ENCODE results near the gene SLC35E4. TPM values are rescaled to one million over a fixed set of nuclear protein-coding genes. Genes with fewer than 3 reads are reported as not detected.
"Not testable (repeated sequence)": the region's sequence is repeated elsewhere in the genome, so short reads cannot be mapped to it uniquely, and the experiment has no call there.

SLC35E4 gene
- total and polyA plus RNA-seq, 9 of the 15 experiments (the other 6 are each of a cell fraction or from before 2014, with no cell fraction given): 0.06 to 2.3 (median 0.86) TPM; not detected in 1

- BruUV-seq (replicated peaks): not testable (repeated sequence)
These were observed 43.2 kb upstream of the SLC35E4 start for GRCh38 chr22:30592360-30592713.

GRCh38 chr22:30596199-30596598, 39.4 kb upstream of the SLC35E4 start:
- no peaks in the 10 kb centered on the region for H3K27me3 ChIP-seq (ENCODE audit: control insufficient read depth in 2 of 2, insufficient read depth in 2 of 2, low read length in 2 of 2)
- 37% methylated on average over 2 of the region's 2 CpGs for WGBS (ENCODE audit: insufficient coverage, low coverage, missing lambda C conversion rate)
- no peaks in the 10 kb centered on the region for H3K4me1 ChIP-seq (replicated peaks in 1 of 2; ENCODE audit: control insufficient read depth in 2 of 2, insufficient read depth in 2 of 2, low read length in 2 of 2)
- FAIRE-seq (no peak), ATAC-seq (no peak), DNase-seq (ENCODE audit: extremely low read depth in 1 of 4, low spot score in 3 of 4) (no peak)
- no peak overlapping the region for H3K4me2 ChIP-seq (ENCODE audit: insufficient read depth, low read length)
- no peaks in the 10 kb centered on the region for H3K36me3 ChIP-seq (ENCODE audit: control insufficient read depth, insufficient read depth, low read length)
- peaks cover 7% of the 10 kb centered on the region for H3K79me2 ChIP-seq (ENCODE audit: control insufficient read depth, insufficient read depth, low read length)
- no peak overlapping the region for H2AFZ ChIP-seq (ENCODE audit: low read depth, low read length)
- H4K20me1 ChIP-seq (replicated peaks; ENCODE audit: control insufficient read depth, insufficient read depth, low read length): no peaks in the 10 kb centered on the region
- CTCF ChIA-PET (ENCODE audit: low intra/inter-chr PET ratio): no interaction called here
- no peak overlapping the region for H3K9ac ChIP-seq (ENCODE audit: insufficient read depth in 1 of 2, low read depth in 2 of 2, low read length in 2 of 2)
- intact Hi-C loops (cut with micrococcal nuclease): no loop called here
- POLR2A ChIA-PET: no interaction called here
- TF ChIP-seq E2F4 (CRISPR knock-in tag; IDR thresholded peaks at IDR 0.05; ENCODE audit: low read depth) (no peak), ZNF232 (CRISPR knock-in tag; IDR thresholded peaks at IDR 0.05) (no peak), FOXK1 (CRISPR knock-in tag; IDR thresholded peaks at IDR 0.05; ENCODE audit: borderline replicate concordance) (no peak), CBX1 (IDR thresholded peaks at IDR 0.05; ENCODE audit: low read depth) (no peak), MBD1 (CRISPR knock-in tag; IDR thresholded peaks at IDR 0.05) (no peak), SREBF2 (CRISPR knock-in tag; IDR thresholded peaks at IDR 0.05) (no peak), TCF15 (CRISPR knock-in tag; IDR thresholded peaks at IDR 0.05) (no peak), TAF9B (IDR thresholded peaks at IDR 0.05; ENCODE audit: partially characterized antibody) (no peak), RBM25 (IDR thresholded peaks at IDR 0.05; ENCODE audit: low read depth, low read length, severe bottlenecking) (no peak), PML (IDR thresholded peaks at IDR 0.05; ENCODE audit: low read length) (no peak), KDM1A (IDR thresholded peaks at IDR 0.05) (no peak), ZFPM2 (CRISPR knock-in tag; IDR thresholded peaks at IDR 0.05) (no peak)
- no peaks in the 10 kb centered on the region for H3K9me1 ChIP-seq (ENCODE audit: control insufficient read depth, insufficient read depth, low read length)
- no peaks in the 10 kb centered on the region for H3K9me3 ChIP-seq (replicated peaks; ENCODE audit: control insufficient read depth, insufficient read depth, low read depth, low read length)
- no peak overlapping the region for H3K4me3 ChIP-seq
- in situ Hi-C loops (cut with MboI): no loop called here
- BruUV-seq (replicated peaks): no TSS peak
- no peak overlapping the region for H3K27ac ChIP-seq (ENCODE audit: extremely low read depth, low read depth, low read length)

More at GRCh38 chr22:30592360-30592713, 43.2 kb upstream of the SLC35E4 start:
- H3K27me3 ChIP-seq (ENCODE audit: control insufficient read depth in 2 of 2, insufficient read depth in 2 of 2, low read length in 2 of 2); H3K9me3 ChIP-seq (replicated peaks; ENCODE audit: control insufficient read depth, insufficient read depth, low read depth, low read length); CTCF ChIA-PET (ENCODE audit: low intra/inter-chr PET ratio); DNase-seq (ENCODE audit: extremely low read depth in 1 of 4, low spot score in 3 of 4); H3K9me1 ChIP-seq (ENCODE audit: control insufficient read depth, insufficient read depth, low read length); FAIRE-seq; H3K9ac ChIP-seq (ENCODE audit: insufficient read depth in 1 of 2, low read depth in 2 of 2, low read length in 2 of 2); ATAC-seq; H2AFZ ChIP-seq (ENCODE audit: low read depth, low read length); H3K27ac ChIP-seq (ENCODE audit: extremely low read depth, low read depth, low read length); H3K4me3 ChIP-seq; intact Hi-C loops (cut with micrococcal nuclease); H4K20me1 ChIP-seq (replicated peaks; ENCODE audit: control insufficient read depth, insufficient read depth, low read length); in situ Hi-C loops (cut with MboI); H3K4me1 ChIP-seq (replicated peaks in 1 of 2; ENCODE audit: control insufficient read depth in 2 of 2, insufficient read depth in 2 of 2, low read length in 2 of 2): not testable (repeated sequence)
- WGBS (ENCODE audit: insufficient coverage, low coverage, missing lambda C conversion rate): 31% methylated on average over 17 of the region's 18 CpGs
- H3K4me2 ChIP-seq (ENCODE audit: insufficient read depth, low read length): peak overlapping the region; percentile 96
- TF ChIP-seq NRF1 (conservative IDR thresholded peaks at IDR 0.05 in 1 of 2, IDR thresholded peaks at IDR 0.05 in 1 of 2) (peak; percentile 20 to 46; a peak in 1 of 4 replicates), MTA3 (IDR thresholded peaks at IDR 0.05; ENCODE audit: borderline replicate concordance) (0 out of 2 replicates have a peak, but pooled peaks have one; percentile 8)
- H3K79me2 ChIP-seq (ENCODE audit: control insufficient read depth, insufficient read depth, low read length): peaks cover 32% of the 10 kb centered on the region
- POLR2A ChIA-PET: interaction anchor here (0.8 to 1.8 kb wide), 6 partner anchors 9 to 154 kb away, joined by 3 to 11 read pairs (median 5); partner anchors contain the start of gene TCN2
- H3K36me3 ChIP-seq (ENCODE audit: control insufficient read depth, insufficient read depth, low read length): peaks cover 33% of the 10 kb centered on the region
